ENCODE data around the gene PLEKHM3.

GRCh38 chr2:207871911-207872310, 153.4 kb downstream of the PLEKHM3 start:
- no peak for TF ChIP-seq CTCF (conservative IDR thresholded peaks at IDR 0.05 in 1 of 2, IDR thresholded peaks at IDR 0.05 in 1 of 2; ENCODE audit: low read depth in 1 of 2, low read length in 2 of 2)
- no peak for TF ChIP-seq EZH2 (IDR thresholded peaks at IDR 0.05; ENCODE audit: low read length, missing control alignments)

Data from fibroblast of lung (primary cell).